LoVo (cell line): ENCODE measurements around the gene IRF7.
"Not testable (repeated sequence)": the region's sequence is repeated elsewhere in the genome, so short reads cannot be mapped to it uniquely, and the experiment has no call there.

ENCODE experiments used
- DNase-seq: peaks from one replicate; pipeline ENCODE4 v3.0.0-alpha.2; 2016; ENCODE audit warnings: low spot score

Gene IRF7

GRCh38 chr11:615504-616319, at the start of gene IRF7:
TSS of gene IRF7 (minus strand) at chr11:615950. CDS start at chr11:615364, 586 bp downstream.
- peak; percentile 83 for DNase-seq

GRCh38 chr11:665062-665703, 49.4 kb upstream of the IRF7 start:
- DNase-seq = no peak

GRCh38 chr11:662689-663274, 47.0 kb upstream of the IRF7 start:
- peak; percentile 15 for DNase-seq

- DNase-seq = no peak
These were observed 45.1 kb upstream of the IRF7 start for GRCh38 chr11:660681-661444.

GRCh38 chr11:660281-660680, 44.5 kb upstream of the IRF7 start:
- no peak for DNase-seq

- DNase-seq = no peak
These were observed 43.9 kb upstream of the IRF7 start for GRCh38 chr11:659532-660085.

- DNase-seq = no peak
These were observed 42.0 kb upstream of the IRF7 start for GRCh38 chr11:657691-658126.

GRCh38 chr11:656866-657265, 41.1 kb upstream of the IRF7 start:
- no peak for DNase-seq

GRCh38 chr11:656426-656825, 40.7 kb upstream of the IRF7 start:
- no peak for DNase-seq

GRCh38 chr11:655036-655726, 39.4 kb upstream of the IRF7 start:
- no peak for DNase-seq

GRCh38 chr11:654444-654843, 38.7 kb upstream of the IRF7 start:
- not testable (repeated sequence) for DNase-seq

- no peak for DNase-seq
These were observed 38.1 kb upstream of the IRF7 start for GRCh38 chr11:653837-654236.

- DNase-seq = not testable (repeated sequence)
These were observed 37.4 kb upstream of the IRF7 start for GRCh38 chr11:653136-653535.

GRCh38 chr11:650482-650881, 34.7 kb upstream of the IRF7 start:
- no peak for DNase-seq

- DNase-seq = not testable (repeated sequence)
These were observed 32.0 kb upstream of the IRF7 start for GRCh38 chr11:647672-648158.

- no peak for DNase-seq
These were observed 30.5 kb upstream of the IRF7 start for GRCh38 chr11:646214-646613.

GRCh38 chr11:645536-645935, 29.8 kb upstream of the IRF7 start:
- DNase-seq = no peak

- no peak for DNase-seq
These were observed 28.3 kb upstream of the IRF7 start for GRCh38 chr11:643849-644738.

- no peak for DNase-seq
These were observed 27.6 kb upstream of the IRF7 start for GRCh38 chr11:643366-643765.

GRCh38 chr11:641806-642370, 26.1 kb upstream of the IRF7 start:
- no peak for DNase-seq
